HG03139 (cell line): ENCODE data around the gene ANK3.
A peak's percentile ranks its signal among the peaks of the same experiment; 100 is the strongest.
"Not testable (repeated sequence)": the region's sequence is repeated elsewhere in the genome, so short reads cannot be mapped to it uniquely, and the experiment has no call there.

Experiments
- ATAC-seq: cut with Tn5 transposase; IDR thresholded peaks from one replicate; pipeline ENCODE4 v1.9.1; 2021; ENCODE audit not compliant: unreplicated experiment

The ANK3 gene

GRCh38 chr10:60042262-60042661 lies 347.4 kb downstream of the ANK3 start:
- ATAC-seq: no peak

- ATAC-seq: no peak
Observed at GRCh38 chr10:60041489-60042133, 348.1 kb downstream of the ANK3 start.

GRCh38 chr10:60040014-60040662 lies 349.5 kb downstream of the ANK3 start:
- ATAC-seq: no peak

GRCh38 chr10:60035984-60036383 lies 353.7 kb downstream of the ANK3 start:
- no peak for ATAC-seq

- ATAC-seq: not testable (repeated sequence)
Observed at GRCh38 chr10:60035375-60035774, 354.3 kb downstream of the ANK3 start.

GRCh38 chr10:60032723-60033122 lies 357.0 kb downstream of the ANK3 start:
- peak; percentile 42 for ATAC-seq

GRCh38 chr10:60031664-60032063 lies 358.0 kb downstream of the ANK3 start:
- ATAC-seq: peak; percentile 56

- ATAC-seq: no peak
Observed at GRCh38 chr10:60031183-60031582, 358.5 kb downstream of the ANK3 start.

- ATAC-seq: no peak
Observed at GRCh38 chr10:60029475-60029874, 360.2 kb downstream of the ANK3 start.

GRCh38 chr10:60028081-60028480 lies 361.6 kb downstream of the ANK3 start:
- no peak for ATAC-seq

- no peak for ATAC-seq
Observed at GRCh38 chr10:60025279-60025678, 364.4 kb downstream of the ANK3 start.

- no peak for ATAC-seq
Observed at GRCh38 chr10:60024506-60024905, 365.2 kb downstream of the ANK3 start.

GRCh38 chr10:60023155-60023877 lies 366.4 kb downstream of the ANK3 start:
- ATAC-seq: no peak

- ATAC-seq: no peak
Observed at GRCh38 chr10:60021361-60021760, 368.3 kb downstream of the ANK3 start.

GRCh38 chr10:60016794-60017193 lies 372.9 kb downstream of the ANK3 start:
- no peak for ATAC-seq

GRCh38 chr10:60009710-60010383 lies 379.8 kb downstream of the ANK3 start:
- ATAC-seq: no peak

- ATAC-seq: no peak
Observed at GRCh38 chr10:60009276-60009675, 380.4 kb downstream of the ANK3 start.

GRCh38 chr10:60008816-60009215 lies 380.9 kb downstream of the ANK3 start:
- no peak for ATAC-seq

GRCh38 chr10:60006062-60006461 lies 383.6 kb downstream of the ANK3 start:
- ATAC-seq: no peak

- ATAC-seq: no peak
Observed at GRCh38 chr10:60003651-60004523, 385.8 kb downstream of the ANK3 start.

GRCh38 chr10:60000747-60001146 lies 388.9 kb downstream of the ANK3 start:
- no peak for ATAC-seq
